Measurements from ENCODE around the gene TEDDM1.

Gene TEDDM1

DNA sequence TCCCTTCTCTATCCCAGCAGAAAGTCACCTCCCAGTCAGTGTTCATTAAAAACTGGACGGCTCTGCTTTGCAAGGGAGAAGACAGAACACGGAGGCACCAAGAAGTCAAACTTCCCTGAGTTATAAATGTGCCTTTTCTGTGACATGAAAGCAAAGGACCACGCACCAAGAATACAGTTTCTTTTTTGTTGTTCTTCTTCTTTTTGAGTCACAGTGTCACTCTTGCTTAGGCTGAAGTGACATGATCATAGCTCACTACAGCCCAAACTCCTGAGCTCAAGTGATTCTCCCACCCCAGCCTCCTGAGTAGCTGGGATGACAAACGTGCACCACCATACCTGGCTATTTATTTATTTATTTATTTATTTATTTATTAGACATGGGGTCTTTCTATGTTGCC lies 31.6 kb downstream of the TEDDM1 start:
- Histone ChIP-seq H2AFZ (ENCODE audit: low read length) (no peak overlapping the region), H3K9me3 (ENCODE audit: insufficient read depth, low read depth, low read length) (no peaks in the 10 kb centered on the region), H3K4me1 (ENCODE audit: insufficient read depth, low read length, poor library complexity, severe bottlenecking) (no peaks in the 10 kb centered on the region), H3K27me3 (ENCODE audit: insufficient read depth, low read length, poor library complexity, severe bottlenecking) (no peaks in the 10 kb centered on the region), H4K20me1 (ENCODE audit: insufficient read depth, low read length, poor library complexity, severe bottlenecking) (no peaks in the 10 kb centered on the region), H3K79me2 (ENCODE audit: insufficient read depth, low read length) (no peaks in the 10 kb centered on the region), H3K9ac (ENCODE audit: low read depth, low read length, poor library complexity, severe bottlenecking) (no peak overlapping the region), H3K36me3 (ENCODE audit: insufficient read depth, low read length) (no peaks in the 10 kb centered on the region), H3K4me2 (ENCODE audit: low read depth, low read length, poor library complexity, severe bottlenecking) (no peak overlapping the region), H3K4me3 (ENCODE audit: low read length, poor library complexity, severe bottlenecking) (no peak overlapping the region), H3F3A (ENCODE audit: low read depth) (no peaks in the 10 kb centered on the region), H3K9me2 (replicated peaks; ENCODE audit: low read depth, low read length) (no peaks in the 10 kb centered on the region)
- TF ChIP-seq EZH2phosphoT487 (IDR thresholded peaks at IDR 0.05; ENCODE audit: borderline replicate concordance): no peak
- TF ChIP-seq, protein P1, sequence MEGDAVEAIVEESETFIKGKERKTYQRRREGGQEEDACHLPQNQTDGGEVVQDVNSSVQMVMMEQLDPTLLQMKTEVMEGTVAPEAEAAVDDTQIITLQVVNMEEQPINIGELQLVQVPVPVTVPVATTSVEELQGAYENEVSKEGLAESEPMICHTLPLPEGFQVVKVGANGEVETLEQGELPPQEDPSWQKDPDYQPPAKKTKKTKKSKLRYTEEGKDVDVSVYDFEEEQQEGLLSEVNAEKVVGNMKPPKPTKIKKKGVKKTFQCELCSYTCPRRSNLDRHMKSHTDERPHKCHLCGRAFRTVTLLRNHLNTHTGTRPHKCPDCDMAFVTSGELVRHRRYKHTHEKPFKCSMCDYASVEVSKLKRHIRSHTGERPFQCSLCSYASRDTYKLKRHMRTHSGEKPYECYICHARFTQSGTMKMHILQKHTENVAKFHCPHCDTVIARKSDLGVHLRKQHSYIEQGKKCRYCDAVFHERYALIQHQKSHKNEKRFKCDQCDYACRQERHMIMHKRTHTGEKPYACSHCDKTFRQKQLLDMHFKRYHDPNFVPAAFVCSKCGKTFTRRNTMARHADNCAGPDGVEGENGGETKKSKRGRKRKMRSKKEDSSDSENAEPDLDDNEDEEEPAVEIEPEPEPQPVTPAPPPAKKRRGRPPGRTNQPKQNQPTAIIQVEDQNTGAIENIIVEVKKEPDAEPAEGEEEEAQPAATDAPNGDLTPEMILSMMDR (conservative IDR thresholded peaks at IDR 0.05; ENCODE audit: low read length): no peak

DNA sequence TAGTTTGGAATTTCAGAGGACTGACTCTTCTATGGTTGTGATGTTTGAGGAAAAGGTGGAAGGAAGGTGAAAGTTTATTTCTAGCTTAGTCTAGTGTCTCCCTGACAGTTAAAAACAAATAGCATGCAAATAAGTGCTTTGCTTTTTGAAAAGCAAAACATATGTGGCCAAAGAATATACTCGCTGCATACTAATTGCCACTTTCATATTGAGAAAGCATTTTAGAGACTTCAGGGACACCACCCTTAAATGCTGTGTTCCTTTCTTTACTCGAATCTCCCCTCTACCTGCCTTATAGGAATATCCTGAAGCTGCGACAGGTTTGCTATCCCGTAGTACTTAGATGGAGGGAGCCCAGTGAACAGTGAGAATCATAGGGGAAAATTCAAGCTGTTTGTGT lies 32.1 kb downstream of the TEDDM1 start:
- Histone ChIP-seq H4K20me1 (ENCODE audit: insufficient read depth, low read length, poor library complexity, severe bottlenecking) (no peaks in the 10 kb centered on the region), H3K9me2 (replicated peaks; ENCODE audit: low read depth, low read length) (no peaks in the 10 kb centered on the region), H3K27me3 (ENCODE audit: insufficient read depth, low read length, poor library complexity, severe bottlenecking) (no peaks in the 10 kb centered on the region), H3K4me2 (ENCODE audit: low read depth, low read length, poor library complexity, severe bottlenecking) (no peak overlapping the region), H3K4me3 (ENCODE audit: low read length, poor library complexity, severe bottlenecking) (no peak overlapping the region), H3F3A (ENCODE audit: low read depth) (no peaks in the 10 kb centered on the region), H3K9me3 (ENCODE audit: insufficient read depth, low read depth, low read length) (no peaks in the 10 kb centered on the region), H2AFZ (ENCODE audit: low read length) (no peak overlapping the region), H3K36me3 (ENCODE audit: insufficient read depth, low read length) (no peaks in the 10 kb centered on the region), H3K79me2 (ENCODE audit: insufficient read depth, low read length) (no peaks in the 10 kb centered on the region), H3K4me1 (ENCODE audit: insufficient read depth, low read length, poor library complexity, severe bottlenecking) (no peaks in the 10 kb centered on the region), H3K9ac (ENCODE audit: low read depth, low read length, poor library complexity, severe bottlenecking) (no peak overlapping the region)
- no peak for TF ChIP-seq EZH2phosphoT487 (IDR thresholded peaks at IDR 0.05; ENCODE audit: borderline replicate concordance)
- TF ChIP-seq, protein P1 (conservative IDR thresholded peaks at IDR 0.05; ENCODE audit: low read length): no peak

DNA sequence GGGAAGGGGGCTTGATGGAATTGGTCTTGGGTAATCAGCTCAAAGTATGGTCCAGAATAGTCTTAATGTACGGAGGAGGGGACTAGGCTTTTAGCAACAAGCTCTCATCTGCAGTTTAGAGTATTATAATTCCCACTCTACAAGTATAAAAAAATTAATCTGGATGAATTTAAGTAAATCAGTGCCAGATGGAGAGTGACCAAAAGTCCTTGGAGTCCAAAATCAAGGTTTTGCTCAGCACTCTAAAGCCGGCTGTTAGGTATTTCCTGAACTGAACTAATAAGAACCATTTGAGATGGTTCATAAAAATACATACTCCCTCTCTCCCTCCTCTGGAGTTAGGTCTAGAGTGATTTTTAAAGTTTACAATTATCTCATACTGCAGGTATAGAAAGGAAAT lies 32.5 kb downstream of the TEDDM1 start:
- H3K27me3 ChIP-seq (ENCODE audit: insufficient read depth, low read length, poor library complexity, severe bottlenecking): no peaks in the 10 kb centered on the region
- H2AFZ ChIP-seq (ENCODE audit: low read length): no peak overlapping the region
- H3K4me2 ChIP-seq (ENCODE audit: low read depth, low read length, poor library complexity, severe bottlenecking): no peak overlapping the region
- no peaks in the 10 kb centered on the region for H3F3A ChIP-seq (ENCODE audit: low read depth)
- no peaks in the 10 kb centered on the region for H3K9me3 ChIP-seq (ENCODE audit: insufficient read depth, low read depth, low read length)
- H3K36me3 ChIP-seq (ENCODE audit: insufficient read depth, low read length): no peaks in the 10 kb centered on the region
- no peak overlapping the region for H3K9ac ChIP-seq (ENCODE audit: low read depth, low read length, poor library complexity, severe bottlenecking)
- TF ChIP-seq, protein P1 (conservative IDR thresholded peaks at IDR 0.05; ENCODE audit: low read length): no peak
- TF ChIP-seq EZH2phosphoT487 (IDR thresholded peaks at IDR 0.05; ENCODE audit: borderline replicate concordance): no peak
- H3K9me2 ChIP-seq (replicated peaks; ENCODE audit: low read depth, low read length): no peaks in the 10 kb centered on the region
- no peaks in the 10 kb centered on the region for H4K20me1 ChIP-seq (ENCODE audit: insufficient read depth, low read length, poor library complexity, severe bottlenecking)
- H3K4me3 ChIP-seq (ENCODE audit: low read length, poor library complexity, severe bottlenecking): no peak overlapping the region
- no peaks in the 10 kb centered on the region for H3K79me2 ChIP-seq (ENCODE audit: insufficient read depth, low read length)
- H3K4me1 ChIP-seq (ENCODE audit: insufficient read depth, low read length, poor library complexity, severe bottlenecking): no peaks in the 10 kb centered on the region
